Left ventricle myocardium superior (tissue), 1 donor: Measurements from ENCODE around the gene KCNJ4. TPM values are rescaled to one million over a fixed set of nuclear protein-coding genes. Genes with fewer than 3 reads are reported as not detected.
"Not testable (repeated sequence)": the region's sequence is repeated elsewhere in the genome, so short reads cannot be mapped to it uniquely, and the experiment has no call there.

Source experiments
- ATAC-seq: fragments of 200-7000 bp; cut with Tn5 transposase; one replicate; pipeline ENCODE4 v1.9.1; 2020; ENCODE audit warnings: mild to moderate bottlenecking, moderate library complexity
- DNase-seq: peaks from one replicate; pipeline ENCODE4 v3.0.0-alpha.2; 2020
- intact Hi-C: fragments of 100-400 bp; cut with micrococcal nuclease; formaldehyde crosslinking; loops from one replicate; pipeline ENCODE4 v1.11.0; 2022
- total RNA-seq: library from RNA; stranded (reverse); fragmentation: NEBNext Ultra II Directional; extraction: Animal tissue kit (Norgen Biotek cat#: 25700); gene quantifications from one replicate; pipeline ENCODE4 v1.2.1, GENCODE V29; 2021
- donor health status: DM: no; HTN: yes; CAD: no; lungs with severe emphysema.

The KCNJ4 gene
- total RNA-seq, 1 donor from 2014 or later: 20.5 TPM

DNA sequence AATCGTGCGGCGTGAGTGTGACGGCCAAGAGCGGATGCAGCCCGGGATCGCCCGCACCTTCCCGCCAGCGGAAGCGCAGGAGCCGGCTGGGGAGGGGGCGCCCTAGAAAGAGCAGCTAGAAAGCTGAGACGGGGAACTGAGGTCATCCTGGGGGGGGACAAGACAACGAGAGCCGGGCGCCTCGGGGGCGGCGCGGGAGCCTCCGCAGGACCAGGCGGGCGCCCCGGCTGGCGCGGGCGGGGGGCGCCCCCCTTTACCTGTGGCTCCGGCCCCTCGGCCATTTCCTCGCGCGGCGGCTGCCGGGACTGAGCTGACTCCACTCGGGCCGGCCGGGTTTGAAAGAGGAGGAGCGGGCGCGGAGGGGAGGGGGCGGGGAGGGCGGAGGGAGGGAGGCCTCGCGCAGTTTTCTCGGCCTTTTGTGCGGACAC is 56.8 kb downstream of the KCNJ4 start:
- ATAC-seq (peak; percentile 83), DNase-seq (peak; percentile 84)
- intact Hi-C loops: not testable (repeated sequence)

- ATAC-seq (peak; percentile 46), DNase-seq (peak; percentile 70)
- intact Hi-C loops: no loop called here
These were observed 57.6 kb downstream of the KCNJ4 start for GRCh38 chr22:38397189-38398085.

- DNase-seq, intact Hi-C loops, ATAC-seq: not testable (repeated sequence)
These were observed 58.4 kb downstream of the KCNJ4 start for GRCh38 chr22:38396440-38397069.

- intact Hi-C loops, DNase-seq, ATAC-seq: not testable (repeated sequence)
These were observed 59.1 kb downstream of the KCNJ4 start for GRCh38 chr22:38395944-38396343.

DNA sequence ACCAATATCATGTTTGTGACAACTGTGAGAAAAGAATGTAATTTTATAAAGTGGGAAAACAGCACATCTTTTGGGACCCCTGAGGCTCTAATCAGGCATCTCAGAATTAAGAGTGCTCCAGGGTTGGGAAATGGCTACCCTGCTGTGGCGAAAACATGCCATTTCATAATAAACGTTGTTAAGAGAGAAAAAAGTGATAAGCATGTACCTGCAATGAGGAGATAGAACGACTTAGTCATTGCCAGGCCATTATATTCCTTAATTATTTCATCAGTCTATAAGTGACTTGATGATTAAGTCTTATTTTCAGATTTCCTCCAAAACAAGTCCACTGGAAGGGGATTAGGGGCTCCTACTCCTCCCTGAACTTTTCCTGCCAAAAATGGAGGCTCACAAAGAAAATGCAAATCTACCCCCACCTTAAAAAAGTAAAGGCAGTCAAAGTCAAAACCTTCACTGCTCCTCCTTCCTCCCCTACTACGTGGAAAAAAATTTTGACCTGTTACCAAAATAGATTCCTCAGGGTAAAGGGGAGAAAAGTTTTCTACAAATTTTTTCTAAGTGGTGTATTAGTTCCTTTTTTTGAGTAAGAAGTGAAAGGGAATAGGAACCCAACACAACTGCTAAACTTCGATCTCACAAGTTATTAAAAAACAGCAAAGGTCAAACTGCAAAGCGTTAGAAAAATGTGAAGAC is 59.9 kb downstream of the KCNJ4 start:
- intact Hi-C loops, ATAC-seq, DNase-seq: not testable (repeated sequence)

DNA sequence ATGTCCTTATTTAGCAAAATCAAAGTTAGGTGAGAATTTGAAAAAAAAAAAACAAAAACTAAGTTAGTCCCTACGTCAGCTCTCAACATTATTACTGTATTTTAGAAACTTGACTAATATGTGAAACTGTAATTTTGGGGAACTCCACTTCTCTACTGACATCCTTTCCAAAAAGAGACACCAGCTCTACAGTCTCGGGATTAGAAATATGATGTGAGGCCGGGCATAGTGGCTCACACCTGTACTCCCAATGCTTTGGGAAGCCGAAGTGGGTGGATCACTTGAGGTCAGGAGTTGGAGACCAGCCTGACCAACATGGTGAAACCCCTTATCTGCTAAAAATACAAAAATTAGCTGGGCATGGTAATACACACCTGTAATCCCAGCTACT is 65.6 kb downstream of the KCNJ4 start:
- DNase-seq, intact Hi-C loops: not testable (repeated sequence)
- ATAC-seq: peak; percentile 8

DNA sequence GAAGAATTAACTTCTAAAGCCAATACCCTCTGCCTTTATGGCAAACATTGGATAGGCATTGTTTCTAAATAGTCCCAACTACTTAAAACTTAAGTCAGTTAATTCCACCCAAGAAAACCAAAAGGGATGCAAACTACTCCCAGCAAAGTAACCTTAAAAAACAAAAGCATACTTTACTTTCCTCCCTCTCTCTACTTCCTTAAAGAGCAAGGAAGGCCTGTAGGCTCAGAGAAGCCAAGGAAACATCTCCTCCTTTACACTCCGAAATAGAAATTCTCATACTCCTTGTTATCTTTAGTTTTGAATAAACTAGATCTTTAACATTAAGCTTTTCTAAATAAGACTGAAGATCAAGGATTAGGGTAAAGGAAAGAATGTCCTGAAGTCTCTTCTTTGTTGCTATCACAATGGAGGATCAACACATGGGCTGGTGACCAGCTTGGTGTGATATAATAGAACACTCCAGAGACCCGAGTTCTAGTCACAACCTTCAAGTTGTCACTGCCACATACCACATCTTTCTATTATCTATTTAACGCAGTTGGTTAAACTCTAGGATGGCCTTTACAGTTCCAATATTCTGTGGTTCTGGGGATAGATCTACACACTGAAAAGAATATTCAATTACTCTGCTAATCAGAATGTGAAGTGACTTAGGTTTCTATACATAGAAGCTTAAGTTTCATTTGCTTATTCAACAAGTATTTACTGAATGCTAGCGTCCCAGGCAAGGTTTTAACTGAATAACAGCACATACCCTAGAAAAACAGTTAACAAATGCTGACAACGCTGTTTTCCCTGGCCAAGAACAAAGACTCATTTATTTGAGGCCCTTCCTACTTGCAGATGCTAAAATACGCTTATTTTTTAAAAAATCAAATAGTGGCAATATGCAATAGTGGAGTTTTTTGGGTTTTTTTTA is 66.2 kb downstream of the KCNJ4 start:
- intact Hi-C loops, DNase-seq: not testable (repeated sequence)
- peak; percentile 13 for ATAC-seq

GRCh38 chr22:38386918-38387317 is 68.1 kb downstream of the KCNJ4 start:
- DNase-seq, intact Hi-C loops: not testable (repeated sequence)
- peak; percentile 32 for ATAC-seq

GRCh38 chr22:38383417-38383816 is 71.6 kb downstream of the KCNJ4 start:
- DNase-seq: no peak
- no peak for ATAC-seq
- intact Hi-C loops: no loop called here

DNA sequence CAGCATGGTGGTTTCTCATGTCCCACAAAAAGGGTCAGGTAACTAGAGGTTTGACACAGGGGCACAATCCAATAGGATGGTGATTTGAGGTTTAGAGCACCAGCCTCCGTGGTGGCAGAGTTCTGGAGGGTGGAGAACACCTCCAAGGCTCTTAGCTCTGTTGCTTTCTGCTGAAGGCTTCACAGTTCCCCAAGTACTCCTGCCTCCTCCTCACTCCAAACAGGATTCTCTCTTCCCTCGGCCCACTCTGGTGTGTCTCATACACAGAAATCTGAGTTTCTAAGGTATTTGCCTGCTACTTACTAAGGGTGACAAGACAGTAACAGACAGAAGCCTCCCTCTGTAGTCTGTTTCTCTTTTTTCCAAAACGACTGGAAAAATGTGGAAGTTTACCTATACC is 73.6 kb downstream of the KCNJ4 start:
- ATAC-seq, intact Hi-C loops, DNase-seq: not testable (repeated sequence)

Other genes with a start within 250 kb of the KCNJ4 start
- gene TMEM184B, start 182.2 kb downstream of the KCNJ4 start, total RNA-seq: 42.8 TPM
- gene CSNK1E, start 137.8 kb downstream of the KCNJ4 start, total RNA-seq: 72.6 TPM
- gene KDELR3, start 12.9 kb upstream of the KCNJ4 start, total RNA-seq: 4.2 TPM
- gene DDX17, start 51.1 kb upstream of the KCNJ4 start, total RNA-seq: 212 TPM
- 0.20 TPM for gene DMC1, start 115.0 kb upstream of the KCNJ4 start, total RNA-seq
- gene FAM227A, start 201.2 kb upstream of the KCNJ4 start, total RNA-seq: 0.20 TPM
- gene CBY1, start 201.4 kb upstream of the KCNJ4 start, total RNA-seq: 32.6 TPM
- gene TOMM22, start 226.8 kb upstream of the KCNJ4 start, total RNA-seq: 65.5 TPM
- gene JOSD1, start 245.7 kb upstream of the KCNJ4 start, total RNA-seq: 17.8 TPM